HG03108 (cell line): ENCODE data around the gene RS1.

Experiments used
- ATAC-seq: cut with Tn5 transposase; IDR thresholded peaks from one replicate; pipeline ENCODE4 v1.9.1; 2021; ENCODE audit warnings: moderate library complexity; ENCODE audit not compliant: unreplicated experiment

RS1 gene

GRCh38 chrX:18674417-18674787 lies 2.5 kb upstream of the RS1 start:
- peak; percentile 29 for ATAC-seq

GRCh38 chrX:18668071-18668835 lies 3.7 kb downstream of the RS1 start:
- ATAC-seq, result no peak

GRCh38 chrX:18666614-18667013 lies 5.3 kb downstream of the RS1 start:
- ATAC-seq, result no peak

- no peak for ATAC-seq
Measured at GRCh38 chrX:18664947-18665346, 7.0 kb downstream of the RS1 start.

GRCh38 chrX:18661273-18661672 lies 10.6 kb downstream of the RS1 start:
- no peak for ATAC-seq

- ATAC-seq, result no peak
Measured at GRCh38 chrX:18654875-18655836, 16.8 kb downstream of the RS1 start.

GRCh38 chrX:18652636-18653035 lies 19.3 kb downstream of the RS1 start:
- no peak for ATAC-seq

GRCh38 chrX:18650662-18651061 lies 21.2 kb downstream of the RS1 start:
- no peak for ATAC-seq

- no peak for ATAC-seq
Measured at GRCh38 chrX:18649498-18649951, 22.4 kb downstream of the RS1 start.

- no peak for ATAC-seq
Measured at GRCh38 chrX:18647621-18648020, 24.3 kb downstream of the RS1 start.

- ATAC-seq, result no peak
Measured at GRCh38 chrX:18643853-18644252, 28.1 kb downstream of the RS1 start.

GRCh38 chrX:18643243-18643642 lies 28.7 kb downstream of the RS1 start:
- no peak for ATAC-seq

- no peak for ATAC-seq
Measured at GRCh38 chrX:18640686-18641085, 31.2 kb downstream of the RS1 start.

- no peak for ATAC-seq
Measured at GRCh38 chrX:18639280-18639679, 32.6 kb downstream of the RS1 start.

GRCh38 chrX:18638398-18638797 lies 33.5 kb downstream of the RS1 start:
- ATAC-seq, result no peak

- no peak for ATAC-seq
Measured at GRCh38 chrX:18630934-18631333, 41.0 kb downstream of the RS1 start.

GRCh38 chrX:18624599-18624998 lies 47.3 kb downstream of the RS1 start:
- ATAC-seq, result no peak

- ATAC-seq, result no peak
Measured at GRCh38 chrX:18620349-18620748, 51.6 kb downstream of the RS1 start.

GRCh38 chrX:18619288-18619687 lies 52.6 kb downstream of the RS1 start:
- ATAC-seq, result no peak

GRCh38 chrX:18617407-18617750 lies 54.5 kb downstream of the RS1 start:
- ATAC-seq, result no peak

- no peak for ATAC-seq
Measured at GRCh38 chrX:18616688-18617406, 55.1 kb downstream of the RS1 start.
